IMR-90 (cell line): Measurements from ENCODE around the gene CSRNP3. TPM values are rescaled to one million over a fixed set of nuclear protein-coding genes. Genes with fewer than 3 reads are reported as not detected.
A peak's percentile ranks its signal among the peaks of the same experiment; 100 is the strongest.

Experiments used
- ATAC-seq: fragments of 200-7000 bp; cut with Tn5 transposase; 2 replicates; pipeline ENCODE4 v1.9.1; 2020; ENCODE audit warnings: low read depth, mild to moderate bottlenecking, moderate library complexity
- BruUV-seq: library from RNA; stranded (reverse); fragments of 400-500 nt; replicated peaks from 2 replicates; lab custom pipeline; 2021; lab: Mats Ljungman, UMichigan
- CTCF ChIA-PET: fragments of 300-600 bp; formaldehyde crosslinking; extraction: SDS; loops from one replicate; lab custom pipeline; 2021; ENCODE audit warnings: antibody characterized with exemption; lab: Yijun Ruan, JAX
- POLR2A ChIA-PET: fragments of 300-600 bp; sonication (Branson Sonifier 250); formaldehyde crosslinking; loops from one replicate; lab custom pipeline; 2022; ENCODE audit warnings: antibody characterized with exemption; ENCODE audit not compliant: unreplicated experiment; lab: Charles Lee
- DNase-seq: peaks from one replicate; pipeline ENCODE4 v3.0.0; 2013
- H2AFZ ChIP-seq: replicated peaks from 2 replicates; pipeline ENCODE3; 2013; ENCODE audit warnings: low read length, mild to moderate bottlenecking; ENCODE audit not compliant: poor library complexity
- H2AK5ac ChIP-seq: 2 replicates; pipeline ENCODE4 v1.6.1; 2013; ENCODE audit warnings: low read depth, low read length, inconsistent platforms
- H2AK9ac ChIP-seq: replicated peaks from 2 replicates; pipeline ENCODE3; 2013; ENCODE audit warnings: mild to moderate bottlenecking, low read depth, low read length, moderate library complexity; ENCODE audit not compliant: poor library complexity
- H2BK120ac ChIP-seq: 2 replicates; pipeline ENCODE4 v1.6.1; 2013; ENCODE audit warnings: low read depth, low read length, inconsistent platforms
- H2BK15ac ChIP-seq: 3 replicates; pipeline ENCODE4 v1.6.1; 2013; ENCODE audit warnings: low read depth, low read length, inconsistent platforms
- H2BK20ac ChIP-seq: 2 replicates; pipeline ENCODE4 v1.6.1; 2013; ENCODE audit warnings: low read depth, mild to moderate bottlenecking, inconsistent platforms, low read length, moderate library complexity
- H2BK5ac ChIP-seq: 2 replicates; pipeline ENCODE4 v1.6.1; 2013; ENCODE audit warnings: mild to moderate bottlenecking, low read depth, low read length, inconsistent platforms; ENCODE audit not compliant: poor library complexity, severe bottlenecking
- H3K14ac ChIP-seq: replicated peaks from 2 replicates; pipeline ENCODE4 v1.6.1; 2013; ENCODE audit warnings: low read depth, low read length, inconsistent platforms
- H3K18ac ChIP-seq: 2 replicates; pipeline ENCODE4 v1.6.1; 2013; ENCODE audit warnings: low read depth, low read length, control low read depth
- H3K23ac ChIP-seq: 2 replicates; pipeline ENCODE4 v1.6.1; 2013; ENCODE audit warnings: low read depth, low read length, inconsistent platforms
- H3K27ac ChIP-seq: 2 replicates; pipeline ENCODE4 v1.5.1; 2013; ENCODE audit warnings: mild to moderate bottlenecking, control low read depth, low read length; ENCODE audit not compliant: insufficient read depth
- H3K27me3 ChIP-seq: 2 replicates; pipeline ENCODE4 v1.6.1; 2013; ENCODE audit warnings: low read length; ENCODE audit not compliant: control insufficient read depth, insufficient read depth
- H3K36me3 ChIP-seq: 2 replicates; pipeline ENCODE4 v1.6.1; 2013; ENCODE audit warnings: low read length, mixed read lengths; ENCODE audit not compliant: control insufficient read depth, insufficient read depth
- H3K4ac ChIP-seq: 2 replicates; pipeline ENCODE4 v1.6.1; 2013; ENCODE audit warnings: low read depth, low read length, inconsistent platforms
- H3K4me1 ChIP-seq: 2 replicates; pipeline ENCODE4 v1.6.1; 2013; ENCODE audit warnings: low read length, mixed read lengths; ENCODE audit not compliant: control insufficient read depth, insufficient read depth
- H3K4me2 ChIP-seq: 2 replicates; pipeline ENCODE4 v1.6.1; 2013; ENCODE audit warnings: low read depth, mild to moderate bottlenecking, control low read depth, low read length, moderate library complexity
- H3K4me3 ChIP-seq: 2 replicates; pipeline ENCODE4 v1.5.1; 2013; ENCODE audit warnings: low read depth, mild to moderate bottlenecking, control low read depth, low read length, moderate library complexity; ENCODE audit not compliant: insufficient read depth
- H3K56ac ChIP-seq: 2 replicates; pipeline ENCODE4 v1.6.1; 2013; ENCODE audit warnings: low read length, inconsistent platforms; ENCODE audit not compliant: insufficient read depth; ENCODE audit errors: extremely low read depth
- H3K79me1 ChIP-seq, 2 experiments: 2 replicates each; pipeline ENCODE4 v1.6.1; 2013; ENCODE audit warnings: low read length in 2 of 2, inconsistent platforms in 1 of 2, low read depth in 1 of 2
- H3K9ac ChIP-seq: 2 replicates; pipeline ENCODE4 v1.6.1; 2013; ENCODE audit warnings: low read depth, low read length, control low read depth
- H3K9me1 ChIP-seq: 2 replicates; pipeline ENCODE4 v1.6.1; 2013; ENCODE audit warnings: low read length, inconsistent platforms; ENCODE audit not compliant: insufficient read depth
- H3K9me3 ChIP-seq: 2 replicates; pipeline ENCODE4 v1.6.1; 2013; ENCODE audit warnings: low read length; ENCODE audit not compliant: control insufficient read depth, insufficient read depth
- H4K20me1 ChIP-seq: 2 replicates; pipeline ENCODE4 v1.6.1; 2013; ENCODE audit warnings: low read length, inconsistent platforms; ENCODE audit not compliant: insufficient read depth
- H4K5ac ChIP-seq: 2 replicates; pipeline ENCODE4 v1.6.1; 2013; ENCODE audit warnings: mild to moderate bottlenecking, low read depth, low read length, control low read depth
- H4K8ac ChIP-seq, 2 experiments: 2 replicates each; pipeline ENCODE4 v1.6.1; 2013; ENCODE audit warnings: low read depth in 2 of 2, low read length in 2 of 2, control low read depth in 1 of 2, inconsistent platforms in 1 of 2
- H4K91ac ChIP-seq: 2 replicates; pipeline ENCODE4 v1.6.1; 2013; ENCODE audit warnings: low read depth, low read length, inconsistent platforms; ENCODE audit not compliant: insufficient read depth
- MAFK ChIP-seq: IDR thresholded peaks from 2 replicates; pipeline ENCODE4 v1.6.1; 2012; ENCODE audit warnings: low read depth, low read length, improper control_type of control experiment
- MXI1 ChIP-seq: IDR thresholded peaks from 2 replicates; pipeline ENCODE4 v1.6.1; 2012; ENCODE audit warnings: low read depth, mild to moderate bottlenecking, low read length, moderate library complexity, borderline replicate concordance
- WGBS, 2 experiments: methylation state at CpG; one replicate each; pipeline versions ENCODE4 v1.1.5 to v1.1.7; 2013; ENCODE audit warnings: missing lambda C conversion rate in 2 of 2; ENCODE audit not compliant: insufficient read length in 1 of 2; ENCODE audit errors: extremely low coverage in 2 of 2; 5-methylcytosine and 5-hydroxymethylcytosine counted together
- dilution Hi-C: fragments of 300-500 bp; cut with HindIII; formaldehyde crosslinking; loops from one replicate; pipeline ENCODE4 v1.14.3; 2018; ENCODE audit warnings: low sequenced_read_pairs; ENCODE audit not compliant: unreplicated experiment
- in situ Hi-C: fragments of 300-500 bp; cut with MboI; formaldehyde crosslinking; loops from 3 replicates; pipeline ENCODE4 v1.14.3; 2019; ENCODE audit warnings: low sequenced_read_pairs, inconsistent platforms, mixed read lengths
- intact Hi-C: fragments of 100-400 bp; cut with micrococcal nuclease; formaldehyde crosslinking; loops from 2 replicates; pipeline ENCODE4 v1.10.0; 2022
- polyA plus RNA-seq, 3 experiments: library from polyadenylated mRNA; depleted of rRNA; stranded (reverse); fragments of >200 nt; gene quantifications; 2 replicates each; pipeline ENCODE4 v1.2.3, GENCODE V29; 2012; ENCODE audit warnings: low replicate concordance in 1 of 3
- total RNA-seq: library from RNA; depleted of rRNA; stranded (reverse); fragments of >200 nt; gene quantifications from 2 replicates; pipeline ENCODE4 v1.2.3, GENCODE V29; 2012

The CSRNP3 gene
- total and polyA plus RNA-seq, 2 of the 4 experiments (the other 2 are of a cell fraction), result 0.21 to 0.72 TPM

GRCh38 chr2:165466386-165466785 is 3.1 kb upstream of the CSRNP3 start:
- Histone ChIP-seq H3K4me3 (no peak overlapping the region), H3K9ac (no peak overlapping the region), H2AK5ac (no peak overlapping the region), H3K4me2 (no peak overlapping the region), H3K9me1 (no peaks in the 10 kb centered on the region), H3K23ac (no peak overlapping the region), H2AK9ac (no peak overlapping the region), H2BK15ac (no peak overlapping the region), H3K27ac (no peak overlapping the region), H3K18ac (no peak overlapping the region), H3K14ac (no peak overlapping the region), H2BK20ac (no peak overlapping the region), H3K36me3 (no peaks in the 10 kb centered on the region), H2BK5ac (no peak overlapping the region), H2BK120ac (no peak overlapping the region), H2AFZ (no peak overlapping the region), H3K4me1 (no peaks in the 10 kb centered on the region), H3K56ac (no peak overlapping the region), H3K9me3 (no peaks in the 10 kb centered on the region), H3K27me3 (no peaks in the 10 kb centered on the region), H4K91ac (no peak overlapping the region), H3K79me1 (no peaks in the 10 kb centered on the region), H3K4ac (no peak overlapping the region), H4K5ac (no peak overlapping the region), H4K8ac (no peak overlapping the region), H4K20me1 (no peaks in the 10 kb centered on the region)
- dilution Hi-C loops (no loop called here), in situ Hi-C loops (no loop called here), intact Hi-C loops (no loop called here)
- ATAC-seq, result no peak
- TF ChIP-seq MAFK, result peak; percentile 40; the same call in 1 of the 2 replicates
- TF ChIP-seq MXI1, result no peak
- CTCF ChIA-PET, result interaction anchor here (1.0 kb wide), 1 partner anchor 64 kb away, joined by 3 read pairs; no protein-coding TSS in a partner anchor
- POLR2A ChIA-PET, result no interaction called here
- BruUV-seq, result no TSS peak
- DNase-seq, result no peak
- no CpG with 5 or more reads among the region's 2 CpGs for WGBS, 2 experiments
